ENCODE results near the gene RCSD1. TPM values are rescaled to one million over a fixed set of nuclear protein-coding genes. Genes with fewer than 3 reads are reported as not detected.

The RCSD1 gene
- polyA plus RNA-seq, 1 experiment = not detected

- Histone ChIP-seq H3K4me3 (ENCODE audit: low read depth, low read length) (no peak overlapping the region), H3K27me3 (ENCODE audit: control insufficient read depth, insufficient read depth, low read length) (peaks cover 8% of the 10 kb centered on the region), H3K27ac (ENCODE audit: low read depth, low read length) (no peak overlapping the region), H3K9me3 (ENCODE audit: control insufficient read depth, insufficient read depth, low read length) (no peaks in the 10 kb centered on the region)
- TF ChIP-seq CTCF (IDR thresholded peaks at IDR 0.05; ENCODE audit: low read depth, low read length) = no peak
- DNase-seq (ENCODE audit: low read depth, low spot score) = no peak
- ChIA-PET POLR2A (no interaction called here), CTCF (interaction anchor here (2.9 kb wide), 1 partner anchor 21 kb away, joined by 20 read pairs; no protein-coding TSS in a partner anchor)
These were observed 36.4 kb downstream of the RCSD1 start for GRCh38 chr1:167666416-167666815.

DNA sequence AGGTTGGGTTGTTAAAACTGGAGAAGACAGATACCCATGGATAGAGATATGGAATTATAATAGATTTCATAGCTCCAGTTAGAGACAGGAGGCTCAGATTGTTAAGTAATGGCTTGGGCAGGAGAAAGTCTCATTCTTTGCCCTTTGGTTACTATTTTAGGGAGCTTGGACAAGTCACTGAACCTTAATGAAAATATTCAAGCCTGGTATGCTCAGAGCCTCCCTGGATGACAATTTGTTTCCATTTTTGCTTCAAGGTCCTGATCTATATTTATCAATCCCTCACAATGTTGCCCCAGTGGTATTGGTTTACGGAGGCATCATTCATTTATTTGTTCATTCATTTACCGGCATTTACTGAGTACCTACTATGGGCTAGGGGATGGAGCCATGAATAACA, 37.5 kb downstream of the RCSD1 start:
- CTCF ChIA-PET = interaction anchor here (1.6 to 2.9 kb wide), 2 partner anchors 20 to 447 kb away, joined by 7 to 20 read pairs; partner anchors contain the start of gene POU2F1
- DNase-seq (ENCODE audit: low read depth, low spot score) = no peak
- POLR2A ChIA-PET = no interaction called here
- TF ChIP-seq CTCF (IDR thresholded peaks at IDR 0.05; ENCODE audit: low read depth, low read length) = no peak
- H3K27me3 ChIP-seq (ENCODE audit: control insufficient read depth, insufficient read depth, low read length) = peaks cover 8% of the 10 kb centered on the region
- no peaks in the 10 kb centered on the region for H3K9me3 ChIP-seq (ENCODE audit: control insufficient read depth, insufficient read depth, low read length)
- no peak overlapping the region for H3K27ac ChIP-seq (ENCODE audit: low read depth, low read length)
- H3K4me3 ChIP-seq (ENCODE audit: low read depth, low read length) = no peak overlapping the region

DNA sequence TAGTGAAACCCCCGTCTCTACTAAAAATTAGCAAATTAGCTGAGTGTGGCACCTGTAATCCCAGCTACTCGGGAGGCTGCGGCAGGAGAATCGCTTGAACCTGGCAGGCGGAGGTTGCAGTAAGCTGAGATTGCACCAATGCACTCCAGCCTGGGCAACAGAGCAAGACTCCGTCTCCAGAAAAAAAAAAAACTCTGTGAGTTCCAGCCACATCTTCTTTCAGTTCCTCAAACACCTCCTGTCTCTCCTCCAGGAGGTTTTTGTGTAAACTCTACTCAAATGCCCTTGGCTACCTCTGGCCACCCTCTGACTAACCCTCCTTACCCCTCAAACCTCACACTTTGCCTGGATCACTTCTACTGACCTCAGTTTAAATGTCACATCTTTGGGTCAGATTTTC, 38.1 kb downstream of the RCSD1 start:
- POLR2A ChIA-PET = no interaction called here

GRCh38 chr1:167669209-167670124, 39.4 kb downstream of the RCSD1 start:
- ChIA-PET CTCF (interaction anchor here (0.6 to 2.9 kb wide), 3 partner anchors 13 to 19 kb away, joined by 3 to 20 read pairs (median 5); no protein-coding TSS in a partner anchor), POLR2A (no interaction called here)
- Histone ChIP-seq H3K9me3 (ENCODE audit: control insufficient read depth, insufficient read depth, low read length) (no peaks in the 10 kb centered on the region), H3K4me3 (ENCODE audit: low read depth, low read length) (no peak overlapping the region), H3K27me3 (ENCODE audit: control insufficient read depth, insufficient read depth, low read length) (peaks cover 13% of the 10 kb centered on the region), H3K27ac (ENCODE audit: low read depth, low read length) (no peak overlapping the region)
- no peak for TF ChIP-seq CTCF (IDR thresholded peaks at IDR 0.05; ENCODE audit: low read depth, low read length)
- no peak for DNase-seq (ENCODE audit: low read depth, low spot score)

More for the DNA sequence above, 38.1 kb downstream of the RCSD1 start:
- CTCF ChIA-PET = interaction anchor here (1.6 to 2.9 kb wide), 2 partner anchors 20 to 448 kb away, joined by 7 to 20 read pairs; partner anchors contain the start of gene POU2F1
- H3K9me3 ChIP-seq (ENCODE audit: control insufficient read depth, insufficient read depth, low read length) = no peaks in the 10 kb centered on the region
- no peak for DNase-seq (ENCODE audit: low read depth, low spot score)
- no peak overlapping the region for H3K4me3 ChIP-seq (ENCODE audit: low read depth, low read length)
- H3K27ac ChIP-seq (ENCODE audit: low read depth, low read length) = no peak overlapping the region
- no peak for TF ChIP-seq CTCF (IDR thresholded peaks at IDR 0.05; ENCODE audit: low read depth, low read length)
- peaks cover 9% of the 10 kb centered on the region for H3K27me3 ChIP-seq (ENCODE audit: control insufficient read depth, insufficient read depth, low read length)

- H3K4me3 ChIP-seq (ENCODE audit: low read depth, low read length) = no peak overlapping the region
- H3K27me3 ChIP-seq (ENCODE audit: control insufficient read depth, insufficient read depth, low read length) = peaks cover 13% of the 10 kb centered on the region
- ChIA-PET CTCF (no interaction called here), POLR2A (no interaction called here)
- no peak for DNase-seq (ENCODE audit: low read depth, low spot score)
- TF ChIP-seq CTCF (IDR thresholded peaks at IDR 0.05; ENCODE audit: low read depth, low read length) = no peak
- no peak overlapping the region for H3K27ac ChIP-seq (ENCODE audit: low read depth, low read length)
- H3K9me3 ChIP-seq (ENCODE audit: control insufficient read depth, insufficient read depth, low read length) = no peaks in the 10 kb centered on the region
These were observed 40.5 kb downstream of the RCSD1 start for GRCh38 chr1:167670563-167670962.

All from AG04450 (cell line).